IMR-90 (cell line): ENCODE results near the gene POLR2L. TPM values are rescaled to one million over a fixed set of nuclear protein-coding genes. Genes with fewer than 3 reads are reported as not detected.

Experiments used
- ATAC-seq: fragments of 200-7000 bp; cut with Tn5 transposase; 2 replicates; pipeline ENCODE4 v1.9.1; 2020; ENCODE audit warnings: low read depth, mild to moderate bottlenecking, moderate library complexity
- BruUV-seq: library from RNA; stranded (reverse); fragments of 400-500 nt; replicated peaks from 2 replicates; lab custom pipeline; 2021; lab: Mats Ljungman, UMichigan
- CTCF ChIA-PET: fragments of 300-600 bp; formaldehyde crosslinking; extraction: SDS; loops from one replicate; lab custom pipeline; 2021; ENCODE audit warnings: antibody characterized with exemption; lab: Yijun Ruan, JAX
- POLR2A ChIA-PET: fragments of 300-600 bp; sonication (Branson Sonifier 250); formaldehyde crosslinking; loops from one replicate; lab custom pipeline; 2022; ENCODE audit warnings: antibody characterized with exemption; ENCODE audit not compliant: unreplicated experiment; lab: Charles Lee
- DNase-seq: peaks from one replicate; pipeline ENCODE4 v3.0.0; 2013
- H2AFZ ChIP-seq: replicated peaks from 2 replicates; pipeline ENCODE3; 2013; ENCODE audit warnings: low read length, mild to moderate bottlenecking; ENCODE audit not compliant: poor library complexity
- H2AK5ac ChIP-seq: 2 replicates; pipeline ENCODE4 v1.6.1; 2013; ENCODE audit warnings: low read depth, low read length, inconsistent platforms
- H2AK9ac ChIP-seq: replicated peaks from 2 replicates; pipeline ENCODE3; 2013; ENCODE audit warnings: mild to moderate bottlenecking, low read depth, low read length, moderate library complexity; ENCODE audit not compliant: poor library complexity
- H2BK120ac ChIP-seq: 2 replicates; pipeline ENCODE4 v1.6.1; 2013; ENCODE audit warnings: low read depth, low read length, inconsistent platforms
- H2BK15ac ChIP-seq: 3 replicates; pipeline ENCODE4 v1.6.1; 2013; ENCODE audit warnings: low read depth, low read length, inconsistent platforms
- H2BK20ac ChIP-seq: 2 replicates; pipeline ENCODE4 v1.6.1; 2013; ENCODE audit warnings: low read depth, mild to moderate bottlenecking, inconsistent platforms, low read length, moderate library complexity
- H2BK5ac ChIP-seq: 2 replicates; pipeline ENCODE4 v1.6.1; 2013; ENCODE audit warnings: mild to moderate bottlenecking, low read depth, low read length, inconsistent platforms; ENCODE audit not compliant: poor library complexity, severe bottlenecking
- H3K14ac ChIP-seq: replicated peaks from 2 replicates; pipeline ENCODE4 v1.6.1; 2013; ENCODE audit warnings: low read depth, low read length, inconsistent platforms
- H3K18ac ChIP-seq: 2 replicates; pipeline ENCODE4 v1.6.1; 2013; ENCODE audit warnings: low read depth, low read length, control low read depth
- H3K23ac ChIP-seq: 2 replicates; pipeline ENCODE4 v1.6.1; 2013; ENCODE audit warnings: low read depth, low read length, inconsistent platforms
- H3K27ac ChIP-seq: 2 replicates; pipeline ENCODE4 v1.5.1; 2013; ENCODE audit warnings: mild to moderate bottlenecking, control low read depth, low read length; ENCODE audit not compliant: insufficient read depth
- H3K27me3 ChIP-seq: 2 replicates; pipeline ENCODE4 v1.6.1; 2013; ENCODE audit warnings: low read length; ENCODE audit not compliant: control insufficient read depth, insufficient read depth
- H3K36me3 ChIP-seq: 2 replicates; pipeline ENCODE4 v1.6.1; 2013; ENCODE audit warnings: low read length, mixed read lengths; ENCODE audit not compliant: control insufficient read depth, insufficient read depth
- H3K4ac ChIP-seq: 2 replicates; pipeline ENCODE4 v1.6.1; 2013; ENCODE audit warnings: low read depth, low read length, inconsistent platforms
- H3K4me1 ChIP-seq: 2 replicates; pipeline ENCODE4 v1.6.1; 2013; ENCODE audit warnings: low read length, mixed read lengths; ENCODE audit not compliant: control insufficient read depth, insufficient read depth
- H3K4me2 ChIP-seq: 2 replicates; pipeline ENCODE4 v1.6.1; 2013; ENCODE audit warnings: low read depth, mild to moderate bottlenecking, control low read depth, low read length, moderate library complexity
- H3K4me3 ChIP-seq: 2 replicates; pipeline ENCODE4 v1.5.1; 2013; ENCODE audit warnings: low read depth, mild to moderate bottlenecking, control low read depth, low read length, moderate library complexity; ENCODE audit not compliant: insufficient read depth
- H3K56ac ChIP-seq: 2 replicates; pipeline ENCODE4 v1.6.1; 2013; ENCODE audit warnings: low read length, inconsistent platforms; ENCODE audit not compliant: insufficient read depth; ENCODE audit errors: extremely low read depth
- H3K79me1 ChIP-seq, 2 experiments: 2 replicates each; pipeline ENCODE4 v1.6.1; 2013; ENCODE audit warnings: low read length in 2 of 2, inconsistent platforms in 1 of 2, low read depth in 1 of 2
- H3K9ac ChIP-seq: 2 replicates; pipeline ENCODE4 v1.6.1; 2013; ENCODE audit warnings: low read depth, low read length, control low read depth
- H3K9me1 ChIP-seq: 2 replicates; pipeline ENCODE4 v1.6.1; 2013; ENCODE audit warnings: low read length, inconsistent platforms; ENCODE audit not compliant: insufficient read depth
- H3K9me3 ChIP-seq: 2 replicates; pipeline ENCODE4 v1.6.1; 2013; ENCODE audit warnings: low read length; ENCODE audit not compliant: control insufficient read depth, insufficient read depth
- H4K20me1 ChIP-seq: 2 replicates; pipeline ENCODE4 v1.6.1; 2013; ENCODE audit warnings: low read length, inconsistent platforms; ENCODE audit not compliant: insufficient read depth
- H4K5ac ChIP-seq: 2 replicates; pipeline ENCODE4 v1.6.1; 2013; ENCODE audit warnings: mild to moderate bottlenecking, low read depth, low read length, control low read depth
- H4K8ac ChIP-seq, 2 experiments: 2 replicates each; pipeline ENCODE4 v1.6.1; 2013; ENCODE audit warnings: low read depth in 2 of 2, low read length in 2 of 2, control low read depth in 1 of 2, inconsistent platforms in 1 of 2
- H4K91ac ChIP-seq: 2 replicates; pipeline ENCODE4 v1.6.1; 2013; ENCODE audit warnings: low read depth, low read length, inconsistent platforms; ENCODE audit not compliant: insufficient read depth
- CEBPB ChIP-seq: IDR thresholded peaks from 2 replicates; pipeline ENCODE4 v1.6.1; 2012; ENCODE audit warnings: low read depth, low read length, improper control_type of control experiment
- CTCF ChIP-seq: conservative IDR thresholded peaks from 2 replicates; pipeline ENCODE4 v1.5.1; 2012; ENCODE audit warnings: mild to moderate bottlenecking, low read depth, low read length, improper control_type of control experiment
- FOS ChIP-seq: fragments of 150-350 bp; IDR thresholded peaks from 2 replicates; pipeline ENCODE4 v1.6.1; 2016; ENCODE audit warnings: low read depth, low read length
- MAFK ChIP-seq: IDR thresholded peaks from 2 replicates; pipeline ENCODE4 v1.6.1; 2012; ENCODE audit warnings: low read depth, low read length, improper control_type of control experiment
- NFE2L2 ChIP-seq: fragments of 150-350 bp; IDR thresholded peaks from 2 replicates; pipeline ENCODE4 v1.6.1; 2016; ENCODE audit warnings: low read depth, mild to moderate bottlenecking, low read length
- RAD21 ChIP-seq: IDR thresholded peaks from 2 replicates; pipeline ENCODE4 v1.6.1; 2012; ENCODE audit warnings: low read length, improper control_type of control experiment
- RCOR1 ChIP-seq: IDR thresholded peaks from 2 replicates; pipeline ENCODE4 v1.6.1; 2012; ENCODE audit warnings: mild to moderate bottlenecking, low read length, improper control_type of control experiment; ENCODE audit not compliant: insufficient replicate concordance
- RFX5 ChIP-seq: IDR thresholded peaks from 2 replicates; pipeline ENCODE4 v1.8.0; 2012; ENCODE audit warnings: low read depth, mild to moderate bottlenecking, low read length, moderate library complexity
- USF2 ChIP-seq: fragments of 150-350 bp; IDR thresholded peaks from 2 replicates; pipeline ENCODE4 v1.6.1; 2017; ENCODE audit warnings: mild to moderate bottlenecking, antibody characterized with exemption, low read length, low read depth
- WGBS, 2 experiments: methylation state at CpG; one replicate each; pipeline versions ENCODE4 v1.1.5 to v1.1.7; 2013; ENCODE audit warnings: missing lambda C conversion rate in 2 of 2; ENCODE audit not compliant: insufficient read length in 1 of 2; ENCODE audit errors: extremely low coverage in 2 of 2; 5-methylcytosine and 5-hydroxymethylcytosine counted together
- dilution Hi-C: fragments of 300-500 bp; cut with HindIII; formaldehyde crosslinking; loops from one replicate; pipeline ENCODE4 v1.14.3; 2018; ENCODE audit warnings: low sequenced_read_pairs; ENCODE audit not compliant: unreplicated experiment
- in situ Hi-C: fragments of 300-500 bp; cut with MboI; formaldehyde crosslinking; loops from 3 replicates; pipeline ENCODE4 v1.14.3; 2019; ENCODE audit warnings: low sequenced_read_pairs, inconsistent platforms, mixed read lengths
- intact Hi-C: fragments of 100-400 bp; cut with micrococcal nuclease; formaldehyde crosslinking; loops from 2 replicates; pipeline ENCODE4 v1.10.0; 2022
- polyA plus RNA-seq, 3 experiments: library from polyadenylated mRNA; depleted of rRNA; stranded (reverse); fragments of >200 nt; gene quantifications; 2 replicates each; pipeline ENCODE4 v1.2.3, GENCODE V29; 2012; ENCODE audit warnings: low replicate concordance in 1 of 3
- total RNA-seq: library from RNA; depleted of rRNA; stranded (reverse); fragments of >200 nt; gene quantifications from 2 replicates; pipeline ENCODE4 v1.2.3, GENCODE V29; 2012

POLR2L gene
- total and polyA plus RNA-seq, 2 of the 4 experiments (the other 2 are of a cell fraction), result 44.4 to 416 TPM

GRCh38 chr11:831118-831864 lies 11.0 kb downstream of the POLR2L start (continued):
- no peak; the same call in 1 of the 2 replicates for TF ChIP-seq USF2

- H4K91ac ChIP-seq, result no peak overlapping the region
- ATAC-seq (no peak), DNase-seq (no peak)
- peak overlapping the region; percentile 61 for H2AK9ac ChIP-seq
- peaks cover 5 to 29% of the 10 kb centered on the region in 2 experiments for H3K79me1 ChIP-seq
- no peak overlapping the region for H2AK5ac ChIP-seq
- no peak overlapping the region for H2BK5ac ChIP-seq
- H3K56ac ChIP-seq, result no peak overlapping the region
- H4K20me1 ChIP-seq, result peaks cover 40% of the 10 kb centered on the region
- H2BK20ac ChIP-seq, result no peak overlapping the region
- H2AFZ ChIP-seq, result peak overlapping the region; percentile 70
- no TSS peak for BruUV-seq
- 22% methylated on average over 27 of the region's 78 CpGs; no CpG with 5 or more reads in 1 of the 2 experiments for WGBS, 2 experiments
- ChIA-PET POLR2A (no interaction called here), CTCF (no interaction called here)
- H3K9ac ChIP-seq, result no peak overlapping the region
- peaks cover 2% of the 10 kb centered on the region; the same call in 1 of the 2 replicates for H3K36me3 ChIP-seq
- H3K18ac ChIP-seq, result no peak overlapping the region
- no peak overlapping the region for H3K4me2 ChIP-seq
- no peak for TF ChIP-seq MAFK
- no peak for TF ChIP-seq FOS
- TF ChIP-seq RAD21, result no peak
- TF ChIP-seq RCOR1, result no peak
- no peak for TF ChIP-seq CTCF
- no peak for TF ChIP-seq RFX5
- no peak for TF ChIP-seq CEBPB
- no peak for TF ChIP-seq NFE2L2
- no peak overlapping the region for H2BK15ac ChIP-seq
- no peak overlapping the region for H3K27ac ChIP-seq
- intact Hi-C loops, result no loop called here
- dilution Hi-C loops, result no loop called here
- peaks cover 6% of the 10 kb centered on the region; the same call in 1 of the 2 replicates for H3K27me3 ChIP-seq
- H3K4me1 ChIP-seq, result peaks cover 37% of the 10 kb centered on the region
- H3K23ac ChIP-seq, result no peak overlapping the region
- H2BK120ac ChIP-seq, result no peak overlapping the region
- H3K9me3 ChIP-seq, result no peaks in the 10 kb centered on the region
- no peak overlapping the region for H3K4ac ChIP-seq
- H4K5ac ChIP-seq, result no peak overlapping the region
- H4K8ac ChIP-seq, result no peak overlapping the region
- in situ Hi-C loops, result no loop called here
- no peak overlapping the region for H3K4me3 ChIP-seq
- peaks cover 10% of the 10 kb centered on the region; the same call in 1 of the 2 replicates for H3K9me1 ChIP-seq
- no peak overlapping the region for H3K14ac ChIP-seq
These were observed 11.8 kb downstream of the POLR2L start for GRCh38 chr11:830295-831117.
